ENCODE data around the gene ZMYM2. TPM values are rescaled to one million over a fixed set of nuclear protein-coding genes. Genes with fewer than 3 reads are reported as not detected.

Gene ZMYM2
- total and polyA plus RNA-seq, 10 of the 15 experiments (the other 5 are each of a cell fraction or from before 2014, with no cell fraction given): 9.5 to 60.4 (median 34.6) TPM

- DNase-seq (ENCODE audit: low read depth, low spot score): no peak
- Histone ChIP-seq H3K27ac (ENCODE audit: control insufficient read depth, insufficient read depth) (peak overlapping the region; percentile 66; the same call in 1 of the 2 replicates), H3K79me2 (ENCODE audit: control insufficient read depth, insufficient read depth, low read length) (peaks cover 10% of the 10 kb centered on the region), H3K27me3 (replicated peaks in 1 of 2; ENCODE audit: control insufficient read depth in 2 of 2, insufficient read depth in 2 of 2, low read length in 1 of 2) (no peaks in the 10 kb centered on the region), H3K36me3 (ENCODE audit: control insufficient read depth in 2 of 2, insufficient read depth in 2 of 2, low read length in 1 of 2) (peaks cover 0 to 17% of the 10 kb centered on the region in 2 experiments; a peak in 2 of 4 replicates), H3K9me3 (replicated peaks; ENCODE audit: control insufficient read depth, insufficient read depth, low read length) (no peaks in the 10 kb centered on the region; the same call in 1 of the 3 replicates), H3K9ac (ENCODE audit: control insufficient read depth, insufficient read depth, low read length) (no peak overlapping the region; the same call in 1 of the 2 replicates), H2AFZ (ENCODE audit: control insufficient read depth, low read depth, low read length) (no peak overlapping the region), H3K4me1 (ENCODE audit: control insufficient read depth, insufficient read depth, low read length) (peaks cover 9% of the 10 kb centered on the region), H4K20me1 (ENCODE audit: control insufficient read depth, insufficient read depth) (no peaks in the 10 kb centered on the region), H3K4me2 (ENCODE audit: control insufficient read depth, insufficient read depth) (peak overlapping the region; percentile 74), H3K4me3 (no peak overlapping the region)
- intact Hi-C loops (cut with micrococcal nuclease; ENCODE audit: unreplicated experiment): no loop called here
- ChIA-PET RAD21 (ENCODE audit: unreplicated experiment) (interaction anchor here (0.6 kb wide), 1 partner anchor 62 kb away, joined by 3 read pairs; no protein-coding TSS in a partner anchor), POLR2A (interaction anchor here (0.6 to 0.8 kb wide), 3 partner anchors 11 to 924 kb away, joined by 3 to 5 read pairs (median 3); no protein-coding TSS in a partner anchor), CTCF (interaction anchor here (1.4 kb wide), 1 partner anchor 34 kb away, joined by 7 read pairs; no protein-coding TSS in a partner anchor), SMC1A (ENCODE audit: uncharacterized antibody, unreplicated experiment) (interaction anchor here (0.6 to 1.6 kb wide), 2 partner anchors 30 to 947 kb away, joined by 3 read pairs; no protein-coding TSS in a partner anchor)
- BruUV-seq (replicated peaks): no TSS peak
- no peak for FAIRE-seq
- in situ Hi-C loops (cut with MboI): no loop called here
- peak; percentile 80 for ATAC-seq
- WGBS (ENCODE audit: insufficient coverage, insufficient replicate concordance, low lambda C conversion rate, missing lambda C conversion rate): 2% methylated on average over 2 of the region's 2 CpGs
- no peak for TF ChIP-seq TARDBP (IDR thresholded peaks at IDR 0.05; ENCODE audit: borderline replicate concordance)
- no peak for TF ChIP-seq KLF5 (IDR thresholded peaks at IDR 0.05; ENCODE audit: partially characterized antibody)
- TF ChIP-seq, protein P1, sequence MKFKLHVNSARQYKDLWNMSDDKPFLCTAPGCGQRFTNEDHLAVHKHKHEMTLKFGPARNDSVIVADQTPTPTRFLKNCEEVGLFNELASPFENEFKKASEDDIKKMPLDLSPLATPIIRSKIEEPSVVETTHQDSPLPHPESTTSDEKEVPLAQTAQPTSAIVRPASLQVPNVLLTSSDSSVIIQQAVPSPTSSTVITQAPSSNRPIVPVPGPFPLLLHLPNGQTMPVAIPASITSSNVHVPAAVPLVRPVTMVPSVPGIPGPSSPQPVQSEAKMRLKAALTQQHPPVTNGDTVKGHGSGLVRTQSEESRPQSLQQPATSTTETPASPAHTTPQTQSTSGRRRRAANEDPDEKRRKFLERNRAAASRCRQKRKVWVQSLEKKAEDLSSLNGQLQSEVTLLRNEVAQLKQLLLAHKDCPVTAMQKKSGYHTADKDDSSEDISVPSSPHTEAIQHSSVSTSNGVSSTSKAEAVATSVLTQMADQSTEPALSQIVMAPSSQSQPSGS (IDR thresholded peaks at IDR 0.05; ENCODE audit: low read length): 0 out of 2 replicates have a peak, but pooled peaks have one; percentile 12
- TF ChIP-seq ESRRA (IDR thresholded peaks at IDR 0.05; ENCODE audit: low read length): no peak
- TF ChIP-seq, protein P2, sequence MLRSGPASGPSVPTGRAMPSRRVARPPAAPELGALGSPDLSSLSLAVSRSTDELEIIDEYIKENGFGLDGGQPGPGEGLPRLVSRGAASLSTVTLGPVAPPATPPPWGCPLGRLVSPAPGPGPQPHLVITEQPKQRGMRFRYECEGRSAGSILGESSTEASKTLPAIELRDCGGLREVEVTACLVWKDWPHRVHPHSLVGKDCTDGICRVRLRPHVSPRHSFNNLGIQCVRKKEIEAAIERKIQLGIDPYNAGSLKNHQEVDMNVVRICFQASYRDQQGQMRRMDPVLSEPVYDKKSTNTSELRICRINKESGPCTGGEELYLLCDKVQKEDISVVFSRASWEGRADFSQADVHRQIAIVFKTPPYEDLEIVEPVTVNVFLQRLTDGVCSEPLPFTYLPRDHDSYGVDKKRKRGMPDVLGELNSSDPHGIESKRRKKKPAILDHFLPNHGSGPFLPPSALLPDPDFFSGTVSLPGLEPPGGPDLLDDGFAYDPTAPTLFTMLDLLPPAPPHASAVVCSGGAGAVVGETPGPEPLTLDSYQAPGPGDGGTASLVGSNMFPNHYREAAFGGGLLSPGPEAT (IDR thresholded peaks at IDR 0.05; ENCODE audit: low read depth): no peak
- no peak for TF ChIP-seq RAD51 (IDR thresholded peaks at IDR 0.05)
- no peak for TF ChIP-seq NR2F1 (conservative IDR thresholded peaks at IDR 0.05)
- no peak; the same call in 1 of the 2 replicates for TF ChIP-seq FOXM1 (IDR thresholded peaks at IDR 0.05; ENCODE audit: low read depth, low read length)
- no peak for TF ChIP-seq CHD2 (IDR thresholded peaks at IDR 0.05; ENCODE audit: borderline replicate concordance, low read depth, low read length)
- TF ChIP-seq MTA2 (IDR thresholded peaks at IDR 0.05; ENCODE audit: low read depth): peak; percentile 65
- TF ChIP-seq SMAD1 (IDR thresholded peaks at IDR 0.05; ENCODE audit: low read depth, partially characterized antibody): no peak
- TF ChIP-seq, protein P3, sequence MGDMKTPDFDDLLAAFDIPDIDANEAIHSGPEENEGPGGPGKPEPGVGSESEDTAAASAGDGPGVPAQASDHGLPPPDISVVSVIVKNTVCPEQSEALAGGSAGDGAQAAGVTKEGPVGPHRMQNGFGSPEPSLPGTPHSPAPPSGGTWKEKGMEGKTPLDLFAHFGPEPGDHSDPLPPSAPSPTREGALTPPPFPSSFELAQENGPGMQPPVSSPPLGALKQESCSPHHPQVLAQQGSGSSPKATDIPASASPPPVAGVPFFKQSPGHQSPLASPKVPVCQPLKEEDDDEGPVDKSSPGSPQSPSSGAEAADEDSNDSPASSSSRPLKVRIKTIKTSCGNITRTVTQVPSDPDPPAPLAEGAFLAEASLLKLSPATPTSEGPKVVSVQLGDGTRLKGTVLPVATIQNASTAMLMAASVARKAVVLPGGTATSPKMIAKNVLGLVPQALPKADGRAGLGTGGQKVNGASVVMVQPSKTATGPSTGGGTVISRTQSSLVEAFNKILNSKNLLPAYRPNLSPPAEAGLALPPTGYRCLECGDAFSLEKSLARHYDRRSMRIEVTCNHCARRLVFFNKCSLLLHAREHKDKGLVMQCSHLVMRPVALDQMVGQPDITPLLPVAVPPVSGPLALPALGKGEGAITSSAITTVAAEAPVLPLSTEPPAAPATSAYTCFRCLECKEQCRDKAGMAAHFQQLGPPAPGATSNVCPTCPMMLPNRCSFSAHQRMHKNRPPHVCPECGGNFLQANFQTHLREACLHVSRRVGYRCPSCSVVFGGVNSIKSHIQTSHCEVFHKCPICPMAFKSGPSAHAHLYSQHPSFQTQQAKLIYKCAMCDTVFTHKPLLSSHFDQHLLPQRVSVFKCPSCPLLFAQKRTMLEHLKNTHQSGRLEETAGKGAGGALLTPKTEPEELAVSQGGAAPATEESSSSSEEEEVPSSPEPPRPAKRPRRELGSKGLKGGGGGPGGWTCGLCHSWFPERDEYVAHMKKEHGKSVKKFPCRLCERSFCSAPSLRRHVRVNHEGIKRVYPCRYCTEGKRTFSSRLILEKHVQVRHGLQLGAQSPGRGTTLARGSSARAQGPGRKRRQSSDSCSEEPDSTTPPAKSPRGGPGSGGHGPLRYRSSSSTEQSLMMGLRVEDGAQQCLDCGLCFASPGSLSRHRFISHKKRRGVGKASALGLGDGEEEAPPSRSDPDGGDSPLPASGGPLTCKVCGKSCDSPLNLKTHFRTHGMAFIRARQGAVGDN (IDR thresholded peaks at IDR 0.05): no peak
- no peak for TF ChIP-seq ZNF207 (IDR thresholded peaks at IDR 0.05; ENCODE audit: borderline replicate concordance)
- no peak for TF ChIP-seq ZZZ3 (IDR thresholded peaks at IDR 0.05; ENCODE audit: control insufficient read depth, insufficient read length, low read depth)
- no peak for TF ChIP-seq ATF7 (IDR thresholded peaks at IDR 0.05; ENCODE audit: low read depth)
Measured at GRCh38 chr13:20019043-20019442, 60.5 kb downstream of the ZMYM2 start.
